ENCODE measurements around the gene NHERF2. TPM values are rescaled to one million over a fixed set of nuclear protein-coding genes. Genes with fewer than 3 reads are reported as not detected.

Gene NHERF2
- total RNA-seq, 1 donor from 2014 or later, result 3.0 TPM

DNA sequence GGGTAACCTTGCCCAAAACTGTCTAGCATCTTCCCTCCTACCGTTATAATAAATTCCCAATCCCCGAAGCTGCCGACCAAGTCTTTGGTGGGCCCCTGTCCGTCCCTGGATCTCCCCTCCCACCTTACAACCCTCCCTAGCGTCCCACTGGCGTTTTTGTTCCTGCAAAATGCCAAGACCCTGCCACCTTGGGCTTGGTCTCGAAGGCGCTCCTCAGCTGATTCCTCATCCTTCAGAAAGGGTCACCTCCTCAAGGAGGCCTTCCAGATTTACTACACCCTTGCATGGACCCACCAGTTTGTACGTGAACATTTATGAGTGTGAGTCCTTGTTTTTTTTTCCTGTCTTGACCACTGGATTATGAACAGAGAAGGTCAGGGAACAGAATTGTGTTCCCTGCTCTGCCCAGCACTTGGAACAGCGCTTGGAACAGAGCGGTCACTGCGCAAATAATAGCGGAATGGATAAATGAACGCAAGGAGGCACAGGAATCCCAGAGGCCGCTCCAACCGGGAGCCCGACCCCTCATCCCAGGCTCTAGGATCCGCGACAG is 43.6 kb upstream of the NHERF2 start:
- Histone ChIP-seq H2AFZ (replicated peaks) (peak overlapping the region; percentile 90), H3K27ac (no peak overlapping the region), H4K20me1 (ENCODE audit: low read depth) (peaks cover 37% of the 10 kb centered on the region), H3K36me3 (no peaks in the 10 kb centered on the region), H3K9ac (no peak overlapping the region), H3K4me1 (peaks cover 37% of the 10 kb centered on the region), H3K79me2 (ENCODE audit: low read depth) (peaks cover 14% of the 10 kb centered on the region), H3K9me3 (ENCODE audit: low read depth) (no peaks in the 10 kb centered on the region), H3K27me3 (peaks cover 56% of the 10 kb centered on the region), H3K4me2 (peak overlapping the region; percentile 93), H3K4me3 (peak overlapping the region; percentile 95), H3F3A (ENCODE audit: low read depth) (peaks cover 26% of the 10 kb centered on the region)
- H3K27me3 Mint-ChIP-seq (ENCODE audit: insufficient read depth, low read depth), result peaks cover 24% of the 10 kb centered on the region
- H3K4me1 Mint-ChIP-seq, result peaks cover 27% of the 10 kb centered on the region
- DNase-seq (ENCODE audit: low spot score), result no peak
- H3K4me3 Mint-ChIP-seq, result peak overlapping the region; percentile 82
- H3K9me3 Mint-ChIP-seq, result no peaks in the 10 kb centered on the region
- TF ChIP-seq, protein P1, sequence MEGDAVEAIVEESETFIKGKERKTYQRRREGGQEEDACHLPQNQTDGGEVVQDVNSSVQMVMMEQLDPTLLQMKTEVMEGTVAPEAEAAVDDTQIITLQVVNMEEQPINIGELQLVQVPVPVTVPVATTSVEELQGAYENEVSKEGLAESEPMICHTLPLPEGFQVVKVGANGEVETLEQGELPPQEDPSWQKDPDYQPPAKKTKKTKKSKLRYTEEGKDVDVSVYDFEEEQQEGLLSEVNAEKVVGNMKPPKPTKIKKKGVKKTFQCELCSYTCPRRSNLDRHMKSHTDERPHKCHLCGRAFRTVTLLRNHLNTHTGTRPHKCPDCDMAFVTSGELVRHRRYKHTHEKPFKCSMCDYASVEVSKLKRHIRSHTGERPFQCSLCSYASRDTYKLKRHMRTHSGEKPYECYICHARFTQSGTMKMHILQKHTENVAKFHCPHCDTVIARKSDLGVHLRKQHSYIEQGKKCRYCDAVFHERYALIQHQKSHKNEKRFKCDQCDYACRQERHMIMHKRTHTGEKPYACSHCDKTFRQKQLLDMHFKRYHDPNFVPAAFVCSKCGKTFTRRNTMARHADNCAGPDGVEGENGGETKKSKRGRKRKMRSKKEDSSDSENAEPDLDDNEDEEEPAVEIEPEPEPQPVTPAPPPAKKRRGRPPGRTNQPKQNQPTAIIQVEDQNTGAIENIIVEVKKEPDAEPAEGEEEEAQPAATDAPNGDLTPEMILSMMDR (IDR thresholded peaks at IDR 0.05), result no peak
- TF ChIP-seq EZH2 (IDR thresholded peaks at IDR 0.05) (no peak), EZH2phosphoT487 (IDR thresholded peaks at IDR 0.05) (no peak)
- H3K27ac Mint-ChIP-seq, result peak overlapping the region; percentile 10
- H3K36me3 Mint-ChIP-seq, result peaks cover 8% of the 10 kb centered on the region

DNA sequence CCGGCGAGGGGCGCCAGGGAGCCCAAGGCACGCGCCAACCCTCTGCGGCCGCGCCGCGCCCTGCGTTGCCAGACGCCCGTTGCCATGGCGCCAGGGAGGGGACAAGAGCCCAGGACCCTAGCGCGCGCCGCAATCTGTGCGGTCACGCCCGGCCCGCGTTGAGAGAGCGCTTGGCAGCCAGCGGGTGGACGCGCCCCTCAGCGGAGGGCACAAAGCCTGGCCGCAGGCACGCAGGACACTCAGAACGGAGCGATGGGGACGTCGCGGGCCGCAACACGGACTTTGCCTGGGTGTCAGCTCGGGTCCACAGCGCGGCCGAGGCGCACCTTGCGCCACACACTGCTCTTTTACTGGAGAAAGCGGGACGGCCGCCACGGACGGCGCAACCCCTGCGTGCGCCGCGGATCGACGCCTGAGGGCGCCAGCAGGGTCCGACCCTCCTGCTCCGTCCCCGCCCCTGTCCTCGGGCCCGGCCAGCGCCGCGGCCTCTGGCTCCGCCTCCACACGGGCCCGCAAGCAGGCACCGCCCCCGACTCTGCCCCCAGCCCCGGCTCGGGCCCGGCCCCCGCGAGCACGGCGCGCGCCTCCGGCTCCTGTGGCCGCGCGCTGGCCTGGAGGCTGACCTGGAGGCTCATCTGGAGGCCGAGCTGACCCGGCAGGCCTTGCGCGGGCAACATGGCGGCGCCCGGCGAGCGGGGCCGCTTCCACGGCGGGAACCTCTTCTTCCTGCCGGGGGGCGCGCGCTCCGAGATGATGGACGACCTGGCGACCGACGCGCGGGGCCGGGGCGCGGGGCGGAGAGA is 43.0 kb upstream of the NHERF2 start, which contains the start of gene GFER:
Gene GFER, plus strand, starts transcription at position 650 of the 803 bp plus-strand sequence. Its CDS starts 26 bp downstream, at position 676.
- Mint-ChIP-seq H3K27me3 (ENCODE audit: insufficient read depth, low read depth) (peaks cover 27% of the 10 kb centered on the region), H3K9me3 (no peaks in the 10 kb centered on the region), H3K36me3 (peaks cover 10% of the 10 kb centered on the region), H3K4me1 (peaks cover 30% of the 10 kb centered on the region), H3K27ac (peak within 1 kb of the TSS; percentile 10), H3K4me3 (peak within 1 kb of the TSS; percentile 89)
- H3K9ac ChIP-seq, result peak within 1 kb of the TSS; percentile 93
- peak within 1 kb of the TSS; percentile 95 for H3K4me3 ChIP-seq
- peaks cover 14% of the 10 kb centered on the region for H3K79me2 ChIP-seq (ENCODE audit: low read depth)
- TF ChIP-seq EZH2 (IDR thresholded peaks at IDR 0.05), result no peak
- TF ChIP-seq, protein P1 (IDR thresholded peaks at IDR 0.05), result peak; percentile 44
- TF ChIP-seq EZH2phosphoT487 (IDR thresholded peaks at IDR 0.05), result no peak
- peaks cover 37% of the 10 kb centered on the region for H3K4me1 ChIP-seq
- H3K36me3 ChIP-seq, result no peaks in the 10 kb centered on the region
- peak within 1 kb of the TSS; percentile 93 for H2AFZ ChIP-seq (replicated peaks)
- peaks cover 33% of the 10 kb centered on the region for H4K20me1 ChIP-seq (ENCODE audit: low read depth)
- peaks cover 29% of the 10 kb centered on the region for H3F3A ChIP-seq (ENCODE audit: low read depth)
- H3K4me2 ChIP-seq, result peak within 1 kb of the TSS; percentile 93
- peak within 1 kb of the TSS; percentile 41 for H3K27ac ChIP-seq
- peaks cover 56% of the 10 kb centered on the region for H3K27me3 ChIP-seq
- H3K9me3 ChIP-seq (ENCODE audit: low read depth), result no peaks in the 10 kb centered on the region
- peak; percentile 99 for DNase-seq (ENCODE audit: low spot score)

DNA sequence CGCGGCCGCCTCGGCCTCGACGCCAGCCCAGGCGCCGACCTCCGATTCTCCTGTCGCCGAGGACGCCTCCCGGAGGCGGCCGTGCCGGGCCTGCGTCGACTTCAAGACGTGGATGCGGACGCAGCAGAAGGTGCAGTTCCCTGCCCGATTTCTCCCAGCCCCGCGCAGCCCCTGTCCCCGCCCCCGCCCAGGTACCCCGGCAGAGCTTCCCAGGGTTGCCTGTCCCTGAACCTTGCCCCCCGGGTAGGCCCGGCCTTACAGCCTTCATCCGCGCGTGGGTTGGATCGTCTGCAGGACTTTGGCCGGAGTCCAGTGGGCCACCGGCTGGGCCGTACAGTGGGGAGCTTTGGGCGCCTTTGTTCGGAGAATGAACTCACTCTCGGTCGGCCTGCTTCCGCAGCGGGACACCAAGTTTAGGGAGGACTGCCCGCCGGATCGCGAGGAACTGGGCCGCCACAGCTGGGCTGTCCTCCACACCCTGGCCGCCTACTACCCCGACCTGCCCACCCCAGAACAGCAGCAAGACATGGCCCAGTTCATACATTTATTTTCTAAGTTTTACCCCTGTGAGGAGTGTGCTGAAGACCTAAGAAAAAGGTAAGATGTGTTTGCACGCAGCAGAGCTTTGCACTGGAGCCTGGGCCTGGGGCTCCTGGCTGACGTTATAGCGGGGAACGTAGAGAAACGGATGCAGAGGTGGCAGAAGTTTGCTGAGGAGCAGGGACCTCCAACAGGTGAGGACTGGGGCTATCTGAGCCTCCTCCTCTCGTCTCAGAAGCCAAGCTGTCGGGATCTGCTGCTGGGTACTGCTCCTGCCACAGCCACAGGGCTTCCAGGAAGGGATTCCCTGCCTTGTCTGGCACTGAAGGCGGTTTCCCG is 42.1 kb upstream of the NHERF2 start:
- Mint-ChIP-seq H3K27me3 (ENCODE audit: insufficient read depth, low read depth) (peaks cover 33% of the 10 kb centered on the region), H3K4me3 (peak overlapping the region; percentile 89), H3K9me3 (no peaks in the 10 kb centered on the region), H3K4me1 (peaks cover 30% of the 10 kb centered on the region), H3K36me3 (peaks cover 10% of the 10 kb centered on the region), H3K27ac (no peak overlapping the region)
- peaks cover 29% of the 10 kb centered on the region for H3K4me1 ChIP-seq
- H3K36me3 ChIP-seq, result no peaks in the 10 kb centered on the region
- no peak overlapping the region for H3K27ac ChIP-seq
- H3K9me3 ChIP-seq (ENCODE audit: low read depth), result no peaks in the 10 kb centered on the region
- peaks cover 35% of the 10 kb centered on the region for H3F3A ChIP-seq (ENCODE audit: low read depth)
- H3K9ac ChIP-seq, result peak overlapping the region; percentile 93
- no peak for TF ChIP-seq EZH2 (IDR thresholded peaks at IDR 0.05)
- peak overlapping the region; percentile 95 for H3K4me3 ChIP-seq
- H3K79me2 ChIP-seq (ENCODE audit: low read depth), result peaks cover 14% of the 10 kb centered on the region
- peaks cover 56% of the 10 kb centered on the region for H3K27me3 ChIP-seq
- H4K20me1 ChIP-seq (ENCODE audit: low read depth), result peaks cover 32% of the 10 kb centered on the region
- H2AFZ ChIP-seq (replicated peaks), result peak overlapping the region; percentile 93
- peak; percentile 59 for DNase-seq (ENCODE audit: low spot score)
- peak overlapping the region; percentile 93 for H3K4me2 ChIP-seq
